ENCODE data around the gene ZNF366.

ZNF366 gene

DNA sequence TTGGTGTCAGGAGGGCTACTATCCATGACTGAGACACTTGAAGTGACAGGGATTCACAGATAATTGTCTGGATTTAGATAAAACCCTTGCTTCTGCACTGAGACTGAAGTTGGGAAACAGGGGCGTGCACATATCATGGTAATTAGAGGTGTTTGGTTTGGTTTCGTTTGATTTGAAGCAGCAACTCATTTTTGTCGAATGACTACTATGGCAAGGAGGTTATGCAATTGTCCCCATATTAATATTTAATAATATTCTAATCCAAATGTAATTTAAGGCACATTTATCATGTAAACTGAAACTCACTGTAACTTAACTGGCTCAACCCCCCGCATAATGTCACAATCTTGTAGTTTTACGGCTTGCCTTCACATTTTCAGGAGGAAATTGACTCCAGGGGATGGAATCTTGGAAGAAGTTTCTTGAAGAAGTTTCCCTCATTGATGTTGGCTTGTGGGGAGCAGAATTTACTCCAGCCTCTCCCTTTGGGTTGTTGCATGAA is 12.5 kb downstream of the ZNF366 start:
- DNase-seq (ENCODE audit: low spot score): no peak

DNA sequence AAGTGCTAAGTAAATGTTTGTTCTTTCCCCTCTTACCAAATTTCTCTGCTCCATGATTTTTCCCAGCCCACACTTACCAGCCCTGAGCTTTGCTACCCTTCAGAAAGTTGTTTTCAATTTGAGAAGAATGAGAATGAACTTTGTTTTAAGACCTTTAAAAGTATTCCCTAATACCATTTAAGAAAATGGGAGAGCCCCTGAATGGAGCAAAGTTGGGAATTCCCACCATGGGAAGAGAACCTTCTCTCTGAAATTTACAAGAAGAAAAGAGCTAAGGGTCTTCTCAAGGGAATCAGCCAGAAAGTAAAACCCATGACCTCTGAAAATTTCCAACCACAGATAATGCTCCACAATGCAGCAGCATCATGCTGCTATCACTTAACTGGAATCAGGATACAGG is 17.7 kb downstream of the ZNF366 start:
- no peak for DNase-seq (ENCODE audit: low spot score)

DNA sequence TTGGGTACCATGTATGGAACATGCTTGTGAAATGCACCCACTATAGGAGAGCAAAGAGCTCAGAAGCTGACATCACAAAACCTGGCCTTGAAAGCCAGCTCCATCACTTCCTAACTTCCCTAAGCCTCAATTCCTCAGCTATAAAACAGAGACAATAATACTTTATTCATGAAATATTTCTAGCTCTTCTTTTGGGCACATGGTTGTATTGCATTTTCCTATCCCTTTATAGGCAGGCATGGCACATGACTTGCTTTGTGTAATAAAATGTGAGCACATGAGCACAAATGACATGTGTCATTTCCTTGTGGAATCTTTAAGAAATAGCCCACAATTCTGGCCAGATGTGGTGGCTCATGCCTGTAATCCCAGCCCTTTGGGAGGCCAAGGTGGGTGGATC is 18.5 kb downstream of the ZNF366 start:
- DNase-seq (ENCODE audit: low spot score): no peak

DNA sequence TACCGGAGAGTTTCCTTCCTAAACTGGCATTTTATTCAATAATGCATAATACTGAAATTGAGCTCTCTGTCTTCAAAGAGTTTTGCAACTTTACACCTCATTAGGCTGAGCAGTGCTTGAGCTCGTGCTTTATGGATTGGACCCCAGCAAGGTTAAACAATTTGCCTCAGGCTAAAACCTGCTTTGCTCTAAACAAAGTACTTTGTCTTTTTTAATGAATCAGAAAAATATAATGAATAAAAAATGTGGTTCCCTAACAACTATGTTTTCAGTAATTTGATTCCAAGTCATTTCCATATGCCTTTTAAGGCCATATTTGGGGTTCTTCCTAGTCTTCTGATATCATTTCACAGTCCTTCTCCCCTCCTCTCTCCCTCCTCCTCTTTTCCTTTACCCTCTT is 20.0 kb downstream of the ZNF366 start:
- DNase-seq (ENCODE audit: low spot score): no peak

DNA sequence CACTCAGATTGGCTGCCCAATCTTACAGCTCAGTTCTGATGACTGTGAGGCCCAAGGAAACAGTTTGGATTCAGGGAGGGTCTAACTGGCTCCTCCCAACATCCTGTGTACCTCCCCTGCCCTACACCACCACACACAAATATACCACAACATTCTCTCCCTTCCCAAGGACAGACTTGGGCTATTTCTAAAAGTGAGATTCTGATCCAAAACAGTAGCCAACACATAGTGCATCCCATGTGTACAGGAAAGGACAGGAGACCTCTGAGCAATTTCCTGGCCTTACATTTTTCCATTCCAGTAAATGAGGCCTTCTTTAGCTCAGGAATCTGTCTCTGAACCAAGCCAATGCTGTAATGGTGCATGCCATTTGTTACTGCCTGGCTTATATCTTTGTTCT is 20.8 kb downstream of the ZNF366 start:
- DNase-seq (ENCODE audit: low spot score): no peak

DNA sequence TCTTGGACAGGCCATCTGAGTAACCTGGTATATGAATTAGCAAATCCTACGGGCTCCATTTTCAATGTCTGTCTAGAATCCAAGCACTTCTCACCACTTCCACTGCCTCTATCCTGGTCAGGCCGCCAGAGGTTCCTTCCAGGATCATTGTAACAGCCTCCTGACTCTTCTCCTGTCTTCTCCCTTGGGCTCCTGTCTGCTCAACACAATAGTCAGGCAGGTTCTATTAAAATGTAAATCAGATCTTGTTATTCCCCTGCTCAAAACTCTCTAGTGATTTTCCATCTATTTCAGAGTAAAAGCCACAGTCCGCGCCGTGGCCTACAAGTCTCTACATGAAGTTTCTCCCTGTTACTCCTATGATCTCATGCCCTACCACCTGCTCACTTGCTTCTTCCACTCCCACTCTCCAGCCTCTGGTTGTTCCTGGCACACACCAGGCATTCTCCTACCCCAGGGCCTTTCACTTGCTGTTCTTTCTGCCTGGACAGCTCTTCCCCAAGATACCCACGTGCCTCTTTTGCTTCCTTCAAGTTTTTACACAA is 21.7 kb downstream of the ZNF366 start:
- DNase-seq (ENCODE audit: low spot score): no peak

DNA sequence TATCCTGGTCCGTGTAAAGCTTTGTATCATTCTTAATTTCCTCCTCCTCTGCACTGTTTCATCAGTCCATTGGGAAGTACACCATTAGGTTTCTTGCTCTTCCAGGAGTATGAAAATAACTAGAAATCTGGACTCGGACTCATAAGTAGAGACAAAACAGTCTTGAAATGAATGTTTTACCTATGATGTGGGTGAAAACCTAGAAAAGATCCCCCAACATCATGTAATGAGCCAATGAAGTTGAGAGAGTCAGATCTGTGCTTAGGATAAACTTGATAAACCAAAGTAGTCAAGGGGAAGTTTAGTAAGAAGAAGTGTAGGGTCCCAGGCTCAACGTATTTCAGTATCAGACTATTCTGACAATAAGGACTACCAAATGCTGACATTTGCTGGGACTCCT is 25.2 kb downstream of the ZNF366 start:
- no peak for DNase-seq (ENCODE audit: low spot score)

DNA sequence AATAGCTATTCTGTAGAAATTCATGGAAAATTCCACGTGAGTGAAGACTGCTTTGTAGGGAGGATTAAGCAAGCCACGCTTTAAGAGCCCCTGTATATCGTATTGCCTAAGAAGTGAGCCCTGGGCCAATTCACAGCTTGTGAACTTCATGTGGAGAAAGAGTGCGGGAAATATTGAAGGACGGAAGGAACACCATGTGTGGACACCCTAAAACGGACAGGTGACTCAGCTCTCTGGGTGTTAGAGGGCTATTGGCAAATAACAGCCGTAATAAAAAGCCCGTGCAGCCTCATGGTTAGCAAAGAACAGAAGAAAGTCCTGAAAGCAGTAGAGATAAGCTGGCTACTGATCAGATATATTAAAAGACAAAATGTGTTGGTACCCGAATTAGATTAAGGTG is 26.4 kb downstream of the ZNF366 start:
- no peak for DNase-seq (ENCODE audit: low spot score)

DNA sequence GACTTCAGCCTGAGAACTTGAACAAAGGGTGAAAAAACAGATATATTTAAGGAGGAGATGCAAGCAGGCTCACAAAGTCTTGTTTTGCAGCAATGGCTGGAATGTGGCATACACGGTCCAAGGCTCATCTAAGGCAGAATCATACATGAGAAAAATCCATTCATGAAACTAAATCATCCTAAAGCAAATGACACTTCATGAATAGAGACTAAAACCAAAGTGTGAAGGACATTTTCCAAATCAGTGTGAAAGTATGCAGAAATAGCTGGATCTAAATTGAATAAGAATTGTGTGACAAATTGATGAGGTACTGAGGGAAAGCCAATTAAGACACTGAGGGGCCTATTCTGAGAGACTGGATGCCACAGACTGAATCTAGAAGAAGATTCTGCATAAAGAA is 27.3 kb downstream of the ZNF366 start:
- DNase-seq (ENCODE audit: low spot score): no peak

DNA sequence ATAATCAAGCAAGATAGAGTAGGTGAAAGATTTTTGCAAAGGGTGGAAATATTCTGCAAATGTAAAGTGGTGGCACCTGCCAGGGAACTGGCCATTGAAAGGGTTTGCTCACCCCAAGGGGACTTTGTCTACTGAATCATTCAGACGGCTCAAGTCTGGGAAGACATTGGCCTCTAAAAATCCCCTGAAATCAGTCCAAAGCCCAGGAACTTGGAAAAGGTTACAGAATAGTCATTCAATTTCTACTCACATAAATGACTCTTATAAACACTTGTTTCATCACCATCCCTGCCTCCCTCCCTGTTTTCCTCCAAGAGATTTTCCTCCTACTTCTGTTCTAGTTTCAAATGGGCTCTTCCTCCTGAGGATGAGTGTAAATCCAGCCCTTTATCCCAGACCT is 28.5 kb downstream of the ZNF366 start:
- DNase-seq (ENCODE audit: low spot score): no peak

DNA sequence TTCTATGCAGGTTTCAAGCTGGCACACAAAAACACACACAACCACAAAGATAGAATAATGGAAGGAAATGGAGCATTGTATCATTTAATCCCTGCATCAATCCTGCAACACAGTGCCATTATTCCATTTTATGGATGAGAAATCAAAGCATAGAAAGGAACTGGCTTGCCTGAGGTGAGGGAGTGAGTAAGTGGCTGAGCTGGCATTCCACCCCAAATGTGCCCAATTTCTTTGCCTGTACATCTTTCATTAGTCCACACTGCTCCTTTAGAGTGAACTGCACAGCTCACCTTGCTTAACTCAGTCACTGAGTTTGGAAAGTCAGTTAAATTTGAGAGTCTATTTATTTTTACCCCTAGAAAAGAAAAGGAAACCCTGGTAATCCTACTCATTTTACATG is 28.9 kb downstream of the ZNF366 start:
- no peak for DNase-seq (ENCODE audit: low spot score)

DNA sequence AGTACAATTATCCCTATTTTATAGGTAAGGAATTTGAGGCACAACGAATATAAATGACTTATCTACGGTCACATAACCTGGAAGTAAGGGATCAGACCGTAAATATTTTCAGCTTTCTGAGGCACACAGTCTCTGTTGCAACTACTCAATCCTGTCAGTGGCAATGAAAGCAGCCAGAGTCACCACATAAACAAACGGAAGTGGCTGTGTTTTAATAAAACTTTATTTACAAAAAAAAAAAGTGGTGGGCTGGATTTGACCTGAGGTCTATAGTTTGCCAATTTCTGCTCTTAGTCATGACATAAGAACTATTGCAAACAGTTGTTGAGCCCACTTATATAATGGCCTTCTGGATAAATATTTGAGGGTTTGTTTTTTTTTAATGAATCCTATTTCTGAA is 29.6 kb downstream of the ZNF366 start:
- no peak for DNase-seq (ENCODE audit: low spot score)

DNA sequence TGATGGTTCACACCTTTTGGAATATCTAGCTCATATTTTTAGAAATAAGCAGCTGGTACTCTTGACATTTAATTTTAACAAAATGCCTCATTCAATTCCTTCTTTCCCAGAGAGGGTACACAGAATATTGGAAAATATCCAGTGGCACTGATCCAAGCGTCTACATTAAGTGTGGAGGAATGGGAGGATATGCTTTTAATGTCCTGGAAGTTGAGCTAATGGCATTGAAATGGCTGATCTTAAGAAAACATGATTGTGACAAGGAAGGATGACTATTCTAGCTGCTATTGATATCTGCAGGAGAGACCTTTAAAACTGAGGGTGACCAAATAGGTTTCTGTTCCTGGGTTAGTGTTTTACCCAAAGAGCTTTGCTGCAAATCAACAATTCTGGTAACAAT is 30.0 kb downstream of the ZNF366 start:
- DNase-seq (ENCODE audit: low spot score): no peak

DNA sequence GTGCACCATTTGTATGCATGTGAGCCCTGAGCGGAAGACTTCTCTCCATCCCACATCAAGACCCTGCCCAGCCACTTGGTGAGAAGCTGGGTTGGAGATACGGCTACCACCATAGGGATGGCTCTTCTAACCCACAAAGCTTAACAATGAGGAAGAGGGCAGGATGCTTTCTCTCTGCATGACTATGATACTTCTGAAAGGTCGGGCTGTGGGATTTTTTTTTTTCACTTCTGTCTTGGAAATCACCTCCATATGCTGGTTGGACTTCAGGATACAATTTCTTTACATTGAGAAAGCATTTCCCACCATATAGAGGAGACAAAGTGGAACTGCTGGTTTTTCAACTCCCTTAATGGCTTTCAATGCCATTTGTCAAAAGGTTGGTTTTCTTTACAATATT is 30.5 kb downstream of the ZNF366 start:
- DNase-seq (ENCODE audit: low spot score): no peak

DNA sequence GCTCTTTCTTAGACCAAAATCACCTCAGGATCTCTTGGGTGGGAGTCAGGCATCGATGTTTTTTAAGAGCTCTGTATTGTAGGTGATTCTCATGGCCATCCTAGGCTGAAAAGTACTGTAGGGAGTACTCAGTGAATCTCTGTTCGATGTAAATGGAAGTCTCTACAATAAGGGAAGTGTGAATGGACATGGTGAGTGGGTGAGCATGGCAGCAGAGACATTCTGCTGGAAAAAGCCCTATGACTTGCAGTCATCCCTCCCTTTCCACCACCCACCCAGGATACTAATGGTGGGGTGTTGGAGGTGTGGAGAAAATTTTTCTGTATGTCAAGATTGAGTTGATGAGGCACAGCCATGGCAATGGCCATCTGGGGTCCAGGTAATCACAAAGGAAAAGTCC is 30.9 kb downstream of the ZNF366 start:
- no peak for DNase-seq (ENCODE audit: low spot score)

DNA sequence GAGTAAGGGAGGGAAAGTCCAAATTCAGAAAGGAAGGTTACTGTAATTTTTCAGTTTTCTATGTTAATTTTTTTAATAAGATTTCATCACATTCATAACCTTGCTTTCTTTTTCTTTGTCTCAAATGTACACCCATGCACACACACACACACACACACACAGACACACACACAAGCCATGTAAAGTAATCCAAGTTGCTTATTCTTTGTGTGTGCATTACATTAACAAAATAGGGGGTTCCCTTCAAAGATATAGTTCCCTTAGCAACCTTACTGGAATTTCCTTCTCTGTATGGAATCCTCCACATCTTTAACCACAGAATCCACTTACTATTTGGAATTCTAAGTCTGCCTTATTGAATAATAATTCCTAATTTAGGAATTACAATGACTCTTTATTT is 32.7 kb downstream of the ZNF366 start:
- no peak for DNase-seq (ENCODE audit: low spot score)

DNA sequence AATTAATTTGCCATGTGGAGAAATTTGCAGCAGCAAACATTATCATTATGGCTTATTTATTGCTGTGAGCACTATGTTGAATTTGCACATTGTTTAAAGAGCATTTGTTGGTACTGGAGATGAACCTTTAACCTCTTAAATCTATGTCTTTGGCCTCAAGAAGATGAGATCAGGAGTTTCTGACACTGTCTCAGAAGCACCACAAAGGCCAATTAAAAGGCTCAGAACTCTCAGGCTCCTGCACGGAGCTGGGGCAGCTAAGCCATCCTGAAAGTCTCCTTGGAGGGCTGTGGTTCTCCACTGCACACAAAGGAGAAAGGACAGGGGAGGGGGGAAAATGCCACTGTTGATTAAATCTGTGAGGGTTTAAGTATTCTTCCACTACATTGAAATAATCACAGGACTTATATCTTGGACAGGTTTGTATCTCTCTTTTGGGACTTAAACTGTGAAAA is 33.1 kb downstream of the ZNF366 start:
- DNase-seq (ENCODE audit: low spot score): no peak

DNA sequence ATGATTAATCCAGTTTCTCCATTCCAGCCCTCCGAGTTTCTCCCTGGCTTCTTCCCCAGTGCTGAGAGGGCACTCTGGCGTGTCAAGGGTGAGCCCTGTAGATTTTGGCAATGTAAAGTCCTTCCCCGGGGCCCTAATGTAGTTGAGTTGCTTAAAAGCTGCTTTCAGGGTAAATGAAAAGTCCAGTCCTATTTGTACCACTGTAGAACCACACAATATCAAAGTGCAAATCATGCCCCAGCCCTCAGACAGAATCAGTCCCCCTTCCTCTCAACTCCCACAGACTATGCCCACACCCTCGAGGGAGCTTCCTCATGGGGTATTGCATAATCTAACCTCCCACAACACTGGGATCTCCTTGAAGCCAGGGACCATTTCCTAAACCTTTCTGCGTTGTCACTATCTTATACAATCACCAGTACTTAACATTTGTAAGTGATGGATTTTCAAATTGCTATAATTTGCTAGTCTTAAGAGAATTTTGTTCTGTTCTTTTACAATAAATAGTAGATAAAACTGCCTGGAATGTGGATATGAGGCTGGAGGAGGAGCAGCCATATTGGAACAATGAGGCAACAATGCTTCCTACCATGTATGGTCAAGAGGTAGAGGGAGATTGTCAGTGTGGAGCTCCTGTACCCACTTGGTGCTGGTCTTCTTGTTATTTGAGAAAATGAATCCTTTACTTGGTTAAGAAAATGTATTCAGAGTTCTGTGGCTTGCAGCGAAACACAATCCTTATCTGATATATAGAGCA is 34.4 kb downstream of the ZNF366 start:
- no peak for DNase-seq (ENCODE audit: low spot score)

DNA sequence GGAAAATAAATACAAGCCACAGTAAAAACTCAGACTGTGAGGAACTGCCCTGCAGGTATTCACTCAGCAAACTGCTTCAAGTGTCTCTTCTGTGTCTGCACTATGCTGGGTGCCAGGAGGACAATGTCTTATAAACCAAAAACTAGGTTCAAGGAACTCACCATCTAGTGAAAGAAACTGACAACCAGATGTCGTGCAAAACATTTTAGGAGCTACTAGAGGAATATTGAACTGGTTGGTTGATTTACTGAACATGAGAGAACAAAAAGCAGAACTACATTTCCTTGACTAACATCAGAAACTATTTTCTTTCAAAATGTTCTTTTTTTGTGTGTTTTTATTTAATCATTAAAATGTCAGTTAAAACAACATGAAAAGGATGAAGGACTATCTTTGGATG is 35.2 kb downstream of the ZNF366 start:
- no peak for DNase-seq (ENCODE audit: low spot score)

DNA sequence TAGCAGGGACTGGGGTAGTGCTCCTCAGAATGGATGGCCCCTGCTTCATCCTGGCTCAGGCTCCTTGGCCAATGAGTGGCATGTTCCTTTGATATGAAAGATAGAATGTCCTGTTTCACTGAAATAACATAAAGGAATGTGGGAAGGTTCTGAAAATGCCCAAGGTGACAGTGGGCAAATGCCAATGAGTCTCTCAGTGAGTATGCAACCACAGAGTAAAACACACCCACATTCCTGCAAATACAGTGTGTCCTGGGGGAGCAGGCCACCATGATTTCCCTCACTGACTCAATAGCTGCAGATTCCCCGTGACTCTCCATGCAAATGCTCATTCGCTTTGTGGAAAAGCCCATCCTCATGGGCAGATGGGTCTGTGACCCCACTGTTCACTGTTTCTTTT is 36.4 kb downstream of the ZNF366 start:
- DNase-seq (ENCODE audit: low spot score): no peak

DNA sequence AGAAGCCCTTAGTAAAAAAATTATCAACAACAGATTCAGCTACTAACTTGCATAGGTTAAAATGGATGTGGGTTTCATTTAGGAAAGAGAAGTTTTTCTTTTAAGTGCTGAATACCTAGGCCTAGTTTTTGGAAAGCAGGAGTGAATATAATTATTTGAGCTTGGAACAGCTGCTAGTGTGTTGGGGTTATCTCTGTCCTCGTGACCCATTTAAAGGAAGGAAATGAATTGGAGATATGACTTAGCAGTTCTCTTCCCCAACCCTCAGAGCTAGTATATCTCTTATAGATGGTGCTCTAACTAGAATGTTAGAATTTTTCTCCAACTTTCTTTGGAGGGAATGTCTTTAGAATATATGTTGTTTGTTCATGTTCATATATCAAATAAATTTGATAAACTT is 38.6 kb downstream of the ZNF366 start:
- DNase-seq (ENCODE audit: low spot score): no peak

DNA sequence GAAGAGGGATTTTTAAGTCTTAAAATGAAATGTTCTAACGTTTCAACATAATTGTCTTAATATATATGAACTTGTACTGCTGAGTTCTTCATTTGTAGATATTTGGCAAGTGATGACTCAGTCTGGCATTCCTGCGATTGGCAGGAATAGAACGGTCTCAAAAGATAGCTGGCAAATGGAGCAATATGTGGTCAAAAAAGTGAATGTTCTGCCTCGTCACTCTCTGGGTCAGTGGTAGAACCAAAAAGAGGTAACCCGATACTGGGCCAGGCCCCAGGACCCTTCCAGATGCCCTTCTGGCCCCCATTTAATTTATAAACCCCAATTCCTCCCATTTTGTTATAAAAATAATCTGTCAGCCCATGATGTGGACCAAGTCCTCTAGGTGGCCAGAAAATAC is 39.2 kb downstream of the ZNF366 start:
- DNase-seq (ENCODE audit: low spot score): no peak

DNA sequence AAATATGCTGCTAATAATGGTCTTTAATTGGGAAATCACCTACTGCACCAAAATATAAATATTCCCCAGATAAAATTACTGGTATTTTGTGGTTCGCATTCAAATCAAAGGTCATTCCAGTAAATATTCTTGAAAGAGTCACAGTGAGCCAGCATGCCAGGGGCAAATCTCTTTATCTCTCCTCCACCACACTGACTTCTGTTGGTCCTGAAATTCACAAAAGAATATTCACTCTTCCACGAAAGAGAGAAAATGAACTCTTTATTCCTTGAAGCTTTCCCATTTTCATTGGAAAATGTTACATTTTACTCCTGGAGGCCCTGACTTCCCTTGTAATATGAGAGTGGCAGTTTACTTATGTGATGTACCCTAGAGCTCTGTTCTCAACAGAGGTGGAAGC is 39.7 kb downstream of the ZNF366 start:
- peak; percentile 16 for DNase-seq (ENCODE audit: low spot score)
